WI38 (cell line): ENCODE data around the gene SMAD3.

Experiments used
- H3K4me3 ChIP-seq: 2 replicates; pipeline ENCODE4 v1.5.1; 2011; ENCODE audit warnings: low read depth, mild to moderate bottlenecking, control low read depth, low read length
- CTCF ChIP-seq: IDR thresholded peaks from 2 replicates; pipeline ENCODE4 v1.5.1; 2012; ENCODE audit warnings: low read depth, mild to moderate bottlenecking, control low read depth, low read length

Gene SMAD3

GRCh38 chr15:67192185-67192820 is 126.9 kb downstream of the SMAD3 start:
- no peak for TF ChIP-seq CTCF

GRCh38 chr15:67193223-67193990 is 128.0 kb downstream of the SMAD3 start:
- TF ChIP-seq CTCF: no peak

More at GRCh38 chr15:67192185-67192820, 126.9 kb downstream of the SMAD3 start:
- no peak overlapping the region for H3K4me3 ChIP-seq

GRCh38 chr15:67194171-67195114 is 129.0 kb downstream of the SMAD3 start:
- no peak for TF ChIP-seq CTCF
- H3K4me3 ChIP-seq: no peak overlapping the region

More at GRCh38 chr15:67193223-67193990, 128.0 kb downstream of the SMAD3 start:
- no peak overlapping the region for H3K4me3 ChIP-seq

- H3K4me3 ChIP-seq: no peak overlapping the region
- no peak for TF ChIP-seq CTCF
These were observed 129.9 kb downstream of the SMAD3 start for GRCh38 chr15:67195305-67195704.

GRCh38 chr15:67196222-67196621 is 130.8 kb downstream of the SMAD3 start:
- TF ChIP-seq CTCF: no peak
- H3K4me3 ChIP-seq: no peak overlapping the region

- no peak for TF ChIP-seq CTCF
- no peak overlapping the region for H3K4me3 ChIP-seq
These were observed 131.4 kb downstream of the SMAD3 start for GRCh38 chr15:67196672-67197363.
